22Rv1 (cell line): ENCODE results near the gene TGFBR3.

Source experiments
- ZFX ChIP-seq: fragments of 450-650 bp; IDR thresholded peaks from 2 replicates; pipeline ENCODE4 v1.6.1; 2017; ENCODE audit warnings: antibody characterized with exemption, borderline replicate concordance
- TF ChIP-seq, protein P1 (sequence below): fragments of 450-650 bp; IDR thresholded peaks from 2 replicates; pipeline ENCODE4 v1.5.1; 2017; ENCODE audit warnings: mild to moderate bottlenecking

DNA sequence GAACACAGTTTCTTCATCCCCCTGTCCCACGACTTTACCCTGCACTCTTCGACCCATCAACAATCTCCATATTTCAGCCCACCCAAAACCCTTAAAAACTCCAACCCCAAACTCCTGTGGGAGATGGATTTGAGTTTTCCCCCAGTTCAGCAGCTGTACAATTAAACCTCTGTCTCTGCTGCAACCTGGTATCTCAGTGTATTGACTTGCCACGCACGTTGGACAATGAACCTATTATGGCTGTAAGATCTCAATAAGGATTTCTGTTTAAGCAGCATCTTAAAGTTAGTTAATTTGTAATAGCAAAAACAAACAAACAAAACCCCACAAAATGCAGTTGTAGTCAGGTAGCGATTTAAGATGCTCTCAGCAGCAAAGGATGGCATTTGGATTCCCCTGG is 119.1 kb downstream of the TGFBR3 start:
- TF ChIP-seq, protein P1, sequence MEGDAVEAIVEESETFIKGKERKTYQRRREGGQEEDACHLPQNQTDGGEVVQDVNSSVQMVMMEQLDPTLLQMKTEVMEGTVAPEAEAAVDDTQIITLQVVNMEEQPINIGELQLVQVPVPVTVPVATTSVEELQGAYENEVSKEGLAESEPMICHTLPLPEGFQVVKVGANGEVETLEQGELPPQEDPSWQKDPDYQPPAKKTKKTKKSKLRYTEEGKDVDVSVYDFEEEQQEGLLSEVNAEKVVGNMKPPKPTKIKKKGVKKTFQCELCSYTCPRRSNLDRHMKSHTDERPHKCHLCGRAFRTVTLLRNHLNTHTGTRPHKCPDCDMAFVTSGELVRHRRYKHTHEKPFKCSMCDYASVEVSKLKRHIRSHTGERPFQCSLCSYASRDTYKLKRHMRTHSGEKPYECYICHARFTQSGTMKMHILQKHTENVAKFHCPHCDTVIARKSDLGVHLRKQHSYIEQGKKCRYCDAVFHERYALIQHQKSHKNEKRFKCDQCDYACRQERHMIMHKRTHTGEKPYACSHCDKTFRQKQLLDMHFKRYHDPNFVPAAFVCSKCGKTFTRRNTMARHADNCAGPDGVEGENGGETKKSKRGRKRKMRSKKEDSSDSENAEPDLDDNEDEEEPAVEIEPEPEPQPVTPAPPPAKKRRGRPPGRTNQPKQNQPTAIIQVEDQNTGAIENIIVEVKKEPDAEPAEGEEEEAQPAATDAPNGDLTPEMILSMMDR, result no peak
- TF ChIP-seq ZFX, result no peak
